ENCODE results near the gene PCDH18.

PCDH18 gene

GRCh38 chr4:137471461-137471860 is 60.8 kb downstream of the PCDH18 start:
- no peak for DNase-seq (ENCODE audit: low read depth)

GRCh38 chr4:137470806-137471205 is 61.5 kb downstream of the PCDH18 start:
- DNase-seq (ENCODE audit: low read depth) = no peak
